Activated T-cell treated with anti-CD3 and anti-CD28 coated beads for 24 hours (primary cell): ENCODE results near the gene GADL1.
A peak's percentile ranks its signal among the peaks of the same experiment; 100 is the strongest.

Experiments
- DNase-seq: peaks from one replicate; pipeline ENCODE4 v3.0.0-alpha.2; 2020; ENCODE audit warnings: low read depth

GADL1 gene

GRCh38 chr3:30694148-30694547 is 200.3 kb downstream of the GADL1 start:
- no peak for DNase-seq

GRCh38 chr3:30693470-30694120 is 200.9 kb downstream of the GADL1 start:
- DNase-seq, result peak; percentile 32

GRCh38 chr3:30692498-30693130 is 201.8 kb downstream of the GADL1 start:
- DNase-seq, result no peak

DNA sequence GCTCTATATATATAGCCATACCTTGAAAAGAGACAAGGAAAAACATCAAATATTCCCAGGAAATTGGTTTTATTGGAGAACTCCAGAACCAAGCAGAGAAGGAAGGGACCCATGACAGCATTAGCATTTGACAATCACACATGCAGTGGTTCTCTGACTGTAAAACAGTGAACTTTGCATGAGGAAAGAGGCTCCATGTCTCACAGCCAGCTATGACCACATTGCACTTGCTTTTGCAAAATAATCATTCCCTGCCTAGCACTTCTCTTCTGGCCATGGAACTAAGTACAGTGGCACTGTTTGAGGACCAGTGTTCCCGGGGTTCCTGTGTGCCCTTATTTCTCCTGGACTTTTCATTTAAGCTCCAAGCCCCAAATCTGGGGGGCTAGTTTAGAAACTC is 202.5 kb downstream of the GADL1 start:
- DNase-seq, result no peak

DNA sequence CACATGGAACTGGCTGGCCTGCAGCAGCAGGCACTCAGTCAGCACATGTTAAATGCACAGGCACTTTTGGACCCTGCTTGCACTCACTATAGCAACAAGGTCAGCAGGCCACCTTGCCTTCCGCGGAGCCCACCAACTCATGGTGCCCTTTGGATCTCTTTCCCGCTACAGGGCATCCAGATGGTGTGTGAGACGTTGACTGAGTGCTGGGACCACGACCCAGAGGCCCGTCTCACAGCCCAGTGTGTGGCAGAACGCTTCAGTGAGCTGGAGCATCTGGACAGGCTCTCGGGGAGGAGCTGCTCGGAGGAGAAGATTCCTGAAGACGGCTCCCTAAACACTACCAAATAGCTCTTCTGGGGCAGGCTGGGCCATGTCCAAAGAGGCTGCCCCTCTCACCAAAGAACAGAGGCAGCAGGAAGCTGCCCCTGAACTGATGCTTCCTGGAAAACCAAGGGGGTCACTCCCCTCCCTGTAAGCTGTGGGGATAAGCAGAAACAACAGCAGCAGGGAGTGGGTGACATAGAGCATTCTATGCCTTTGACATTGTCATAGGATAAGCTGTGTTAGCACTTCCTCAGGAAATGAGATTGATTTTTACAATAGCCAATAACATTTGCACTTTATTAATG is 203.1 kb downstream of the GADL1 start:
- DNase-seq, result no peak

GRCh38 chr3:30690199-30690598 is 204.3 kb downstream of the GADL1 start:
- DNase-seq, result no peak

DNA sequence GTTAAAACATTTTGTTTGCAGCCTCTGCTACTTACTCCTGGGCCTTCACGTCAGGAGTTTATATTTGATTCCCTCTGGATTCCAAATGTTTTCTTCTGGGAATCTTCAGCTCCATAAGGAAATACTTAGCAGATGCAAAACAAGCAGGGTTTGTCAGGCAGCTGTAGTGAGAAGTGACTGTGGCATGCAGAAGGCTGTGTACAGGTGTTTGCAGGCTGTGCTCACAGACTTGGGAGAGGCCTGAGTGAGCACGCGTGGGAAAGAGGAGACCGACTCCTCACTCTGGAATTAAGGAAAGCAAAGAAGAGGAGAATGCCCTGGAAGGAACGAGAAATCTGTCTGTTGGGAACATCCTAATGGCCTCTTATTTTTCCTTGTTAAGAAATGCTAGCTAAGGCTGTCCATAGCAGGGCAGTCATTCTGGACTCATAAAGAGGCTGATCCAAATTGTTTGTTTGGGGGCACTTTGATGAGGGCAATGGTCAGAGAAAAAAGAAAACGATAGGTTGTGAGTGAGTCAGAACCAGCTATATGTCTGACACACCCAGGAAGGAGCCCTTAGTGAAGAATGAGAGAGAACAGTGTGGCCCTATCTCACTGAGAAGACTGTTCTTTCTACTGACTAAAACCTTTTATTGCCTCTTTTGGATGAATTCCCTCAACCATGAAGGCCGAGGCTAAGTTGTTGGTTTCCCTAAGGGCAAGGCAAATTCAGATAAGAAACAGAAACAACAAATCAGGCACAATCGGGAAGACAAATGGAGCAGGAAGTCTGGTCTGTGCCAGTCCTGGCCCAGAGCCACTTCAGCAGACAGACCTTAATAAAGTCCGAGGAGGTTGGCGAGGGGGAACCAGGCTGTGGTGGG is 205.5 kb downstream of the GADL1 start:
- DNase-seq, result no peak

DNA sequence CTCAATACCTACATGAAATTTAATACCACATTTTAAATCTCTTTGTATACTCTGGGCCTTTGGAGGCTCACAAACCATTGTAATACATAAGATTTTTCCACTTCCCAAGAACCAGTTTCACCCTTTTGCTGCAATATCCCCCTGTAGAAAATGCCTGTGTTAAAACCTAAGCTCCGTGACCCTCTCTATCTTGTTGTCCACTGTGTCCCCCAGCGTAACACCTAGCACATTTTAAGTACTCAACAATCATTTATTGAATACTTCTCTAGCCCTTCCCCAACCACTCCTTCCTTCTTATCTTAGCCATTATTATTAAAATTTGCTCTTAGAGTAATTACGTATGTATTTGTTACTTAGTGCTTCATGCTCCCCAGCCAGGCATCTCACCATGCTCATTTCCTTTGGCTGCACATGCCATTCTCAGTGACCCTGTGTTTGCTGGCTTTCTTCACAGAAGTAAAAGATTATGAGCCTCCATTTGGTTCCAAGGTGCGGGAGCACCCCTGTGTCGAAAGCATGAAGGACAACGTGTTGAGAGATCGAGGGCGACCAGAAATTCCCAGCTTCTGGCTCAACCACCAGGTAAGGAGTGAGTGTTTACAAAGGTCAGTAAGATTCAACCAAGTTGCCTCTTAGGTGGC is 206.4 kb downstream of the GADL1 start:
- DNase-seq, result no peak

- no peak for DNase-seq
Measured at GRCh38 chr3:30686799-30687198, 207.7 kb downstream of the GADL1 start.

GRCh38 chr3:30686176-30686575 is 208.3 kb downstream of the GADL1 start:
- no peak for DNase-seq

GRCh38 chr3:30685267-30685667 is 209.2 kb downstream of the GADL1 start:
- no peak for DNase-seq

- no peak for DNase-seq
Measured at GRCh38 chr3:30684356-30684755, 210.1 kb downstream of the GADL1 start.

DNA sequence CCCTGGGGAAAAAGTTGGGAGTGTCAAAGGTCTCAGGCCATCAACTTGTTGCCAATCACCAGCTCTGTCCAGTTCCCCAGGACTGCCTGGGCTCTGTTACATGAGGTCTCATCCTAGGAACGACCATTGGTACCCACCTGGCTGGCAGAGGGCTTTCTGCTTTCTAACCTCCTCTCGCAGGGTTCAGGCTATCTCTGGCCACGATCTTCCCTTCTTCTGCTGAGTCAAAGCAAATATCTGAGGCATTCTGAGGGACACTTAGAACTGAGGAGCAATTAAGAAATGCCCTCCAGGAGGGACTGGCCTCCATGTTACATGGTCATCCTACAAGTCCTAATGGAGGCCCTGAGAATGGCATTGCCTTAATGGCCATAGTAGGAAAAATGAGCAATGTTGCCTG is 210.7 kb downstream of the GADL1 start:
- DNase-seq, result no peak

DNA sequence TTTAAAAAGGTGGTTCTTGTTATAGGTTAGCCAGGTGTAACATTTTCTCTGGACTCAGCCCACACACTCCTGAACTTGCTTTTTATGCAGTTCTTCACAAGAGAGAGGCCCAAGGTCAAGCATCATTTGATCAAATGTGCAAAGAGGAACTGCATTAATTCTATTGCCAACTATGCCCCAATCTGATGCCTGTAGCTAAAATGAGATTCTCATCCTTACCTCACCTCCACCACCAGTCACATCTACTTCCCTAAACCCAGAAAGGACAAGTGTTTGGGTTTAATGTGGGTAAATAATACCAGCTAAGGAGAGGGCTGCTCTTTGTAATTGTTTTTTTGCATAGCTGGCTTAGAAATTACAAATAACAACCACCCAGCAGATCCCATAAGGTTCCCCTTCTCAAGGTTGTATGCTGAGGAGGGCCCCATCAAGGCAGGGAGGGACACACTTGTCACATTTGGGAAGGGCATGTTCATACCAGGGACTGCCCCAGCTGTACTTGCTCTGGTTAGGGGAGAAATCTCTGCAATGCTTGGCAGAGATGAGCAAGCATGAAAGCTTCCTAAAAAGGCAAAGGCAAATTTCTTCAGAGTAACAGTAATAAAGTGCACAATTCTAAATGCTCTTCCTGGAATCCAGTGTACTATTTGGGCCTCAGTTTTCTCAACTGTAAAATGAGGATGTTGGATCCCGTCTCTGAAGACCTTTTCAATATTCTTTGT is 211.9 kb downstream of the GADL1 start:
- DNase-seq, result no peak

DNA sequence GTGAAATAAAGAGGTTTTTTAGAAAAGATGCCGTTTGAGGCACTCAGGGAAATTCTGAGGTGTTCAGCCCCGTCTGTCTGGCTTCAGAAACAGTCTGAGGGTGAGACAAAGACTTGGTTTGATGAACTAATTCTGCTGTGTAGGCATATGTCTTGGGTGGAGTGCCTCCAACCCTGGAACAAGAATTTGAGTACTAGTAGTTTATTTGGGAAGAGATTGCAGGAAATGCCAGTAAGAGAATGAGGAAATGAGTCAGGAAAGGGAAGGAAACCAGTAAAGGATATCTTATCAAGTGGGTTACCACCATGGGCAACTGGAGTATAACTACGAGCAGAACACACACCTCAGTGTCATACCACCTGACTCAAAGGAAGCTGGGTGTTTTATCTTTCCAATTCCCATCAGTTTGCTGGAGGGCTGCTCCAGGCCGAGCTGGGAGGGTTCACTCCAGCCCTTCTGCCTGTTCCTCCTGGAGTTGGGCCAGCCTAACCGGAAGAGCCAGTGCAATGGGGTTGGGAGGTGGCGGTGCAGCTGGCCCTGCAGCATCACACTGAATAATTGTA is 212.7 kb downstream of the GADL1 start:
- no peak for DNase-seq

DNA sequence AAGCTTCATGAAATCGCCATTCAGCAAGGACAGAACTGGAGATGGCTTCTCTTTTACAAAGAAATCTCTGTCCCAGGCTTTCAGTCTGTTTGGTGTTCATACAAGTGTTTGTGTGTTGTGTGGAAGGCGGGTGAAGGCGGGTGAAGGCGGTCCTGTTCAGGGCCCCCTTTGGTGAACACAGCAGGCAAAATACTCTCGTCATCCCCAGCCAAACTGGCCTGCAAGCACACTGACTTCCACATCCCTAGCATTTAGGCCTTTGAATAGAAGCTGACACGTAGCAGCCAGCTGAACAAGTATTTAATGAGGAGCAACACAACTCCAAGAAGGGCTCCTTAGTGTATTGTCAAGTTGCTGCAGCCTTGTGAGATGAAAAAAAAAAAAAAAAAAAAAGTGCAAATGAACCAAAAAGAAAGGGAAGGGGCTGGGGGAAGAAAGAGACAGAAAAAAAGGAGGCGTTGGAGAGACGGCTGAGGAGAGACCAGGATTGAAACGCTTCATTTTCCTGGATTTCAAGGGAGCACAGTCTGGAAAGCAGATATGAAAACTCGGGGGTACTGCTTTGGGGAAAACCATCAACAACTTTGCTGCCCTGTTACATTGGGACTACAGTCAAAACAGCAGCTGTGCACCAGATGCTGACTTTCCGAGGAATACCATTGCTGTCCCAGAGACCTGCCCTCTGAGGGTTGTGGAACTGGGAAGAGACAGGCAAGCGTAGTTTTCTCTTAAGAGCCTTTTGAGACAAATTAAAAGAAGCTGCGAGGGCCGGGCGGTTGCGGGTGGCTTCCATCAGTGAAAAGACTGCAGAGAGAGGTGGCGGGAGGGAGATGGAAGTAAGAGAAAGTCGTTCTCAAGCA is 213.4 kb downstream of the GADL1 start:
- DNase-seq, result no peak

DNA sequence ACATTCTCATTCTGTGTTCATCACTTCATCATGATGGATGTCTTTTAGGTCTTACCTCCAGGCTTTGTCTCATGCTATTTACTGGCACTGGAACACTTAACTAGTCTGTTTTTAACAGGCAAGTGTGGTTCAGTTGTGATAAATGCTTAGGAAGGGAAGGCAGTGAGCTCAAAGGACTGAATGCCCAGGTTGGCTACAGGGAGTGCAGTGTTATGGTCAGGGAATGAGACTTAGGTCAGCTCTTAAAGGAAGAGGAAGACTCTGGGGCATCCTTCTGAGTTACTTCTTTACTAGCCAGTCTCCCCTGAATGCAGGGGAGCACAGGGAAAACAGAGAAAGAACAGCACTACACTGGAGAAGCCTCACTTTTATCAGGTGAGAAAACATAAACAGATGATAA is 215.4 kb downstream of the GADL1 start:
- no peak for DNase-seq

GRCh38 chr3:30677347-30677685 is 217.1 kb downstream of the GADL1 start:
- DNase-seq, result no peak

- DNase-seq, result no peak
Measured at GRCh38 chr3:30676424-30677346, 217.8 kb downstream of the GADL1 start.
